ENCODE data around the gene DRAXIN.

DNA sequence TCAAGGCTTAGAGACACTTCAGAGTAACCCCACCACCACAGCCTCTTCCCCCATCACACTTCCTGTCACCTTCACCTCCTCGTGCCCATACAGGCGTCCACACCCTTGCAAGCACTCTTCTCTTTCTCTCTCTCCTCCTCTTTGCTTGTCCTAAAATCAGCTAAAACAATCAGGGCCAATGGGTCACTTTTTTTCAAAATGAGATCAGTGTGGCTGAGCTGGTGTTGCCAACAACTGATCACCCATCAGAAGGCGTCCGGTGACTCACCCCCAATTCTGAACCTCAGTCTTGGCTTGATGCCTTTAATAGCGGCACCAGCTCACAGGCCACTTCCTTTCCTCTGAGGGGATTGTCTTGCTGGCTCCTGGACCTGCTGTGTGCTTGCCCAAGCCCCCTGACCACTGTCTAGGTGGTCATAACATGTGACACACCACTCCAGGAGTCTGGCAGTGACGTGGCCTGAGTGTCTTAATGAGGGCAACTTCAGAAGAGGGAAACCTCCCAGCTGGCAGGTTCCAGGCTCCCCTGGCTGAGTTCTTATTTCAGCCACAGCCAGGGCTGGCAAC lies 1.6 kb downstream of the DRAXIN start:
- TF ChIP-seq CTCF (IDR thresholded peaks at IDR 0.05; ENCODE audit: low read depth, low read length) (no peak), EZH2phosphoT487 (IDR thresholded peaks at IDR 0.05; ENCODE audit: low read depth) (no peak)
